Stimulated activated CD4-positive, alpha-beta T cell treated with anti-CD3 and anti-CD28 coated beads, Interleukin-12 subunit alpha, Interleukin-12 subunit beta, amount 100 ng/mL, for 4 hours (primary cell): ENCODE measurements around the gene NR2F1-AS1.

Experiments
- DNase-seq: peaks from one replicate; pipeline ENCODE4 v3.0.0-alpha.2; 2020

Gene NR2F1-AS1

DNA sequence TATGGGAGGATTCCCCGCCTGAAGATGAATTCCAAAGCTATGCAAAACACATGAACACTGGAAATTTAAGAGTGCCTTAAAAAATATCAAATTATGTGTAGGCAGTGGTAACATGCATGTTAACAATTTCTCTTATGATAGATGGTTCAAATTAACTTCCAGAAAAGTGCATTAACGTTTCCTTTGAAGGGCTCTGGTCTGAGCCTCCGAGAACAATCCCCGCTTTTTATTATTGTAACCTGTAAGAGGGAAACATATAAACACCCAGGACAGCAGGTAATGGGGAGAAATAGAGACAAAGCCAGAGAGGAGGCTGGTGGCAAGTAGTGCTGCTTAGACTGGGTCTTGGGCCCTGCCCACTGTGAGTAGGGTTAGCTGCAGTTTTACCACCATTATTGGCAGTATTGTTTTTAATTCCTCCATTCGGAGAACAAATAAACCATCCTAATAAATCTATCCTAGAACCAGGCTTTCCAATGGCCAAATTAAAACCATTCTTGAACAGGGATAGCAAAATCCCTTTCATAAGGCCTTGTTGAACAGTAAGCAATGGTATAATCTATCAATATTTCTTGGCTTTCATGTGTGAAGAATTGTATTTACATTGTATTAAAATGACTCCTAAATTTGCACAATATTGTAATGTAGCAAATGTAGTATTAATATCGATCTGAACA lies 8.3 kb upstream of the NR2F1-AS1 start:
- DNase-seq, result no peak

DNA sequence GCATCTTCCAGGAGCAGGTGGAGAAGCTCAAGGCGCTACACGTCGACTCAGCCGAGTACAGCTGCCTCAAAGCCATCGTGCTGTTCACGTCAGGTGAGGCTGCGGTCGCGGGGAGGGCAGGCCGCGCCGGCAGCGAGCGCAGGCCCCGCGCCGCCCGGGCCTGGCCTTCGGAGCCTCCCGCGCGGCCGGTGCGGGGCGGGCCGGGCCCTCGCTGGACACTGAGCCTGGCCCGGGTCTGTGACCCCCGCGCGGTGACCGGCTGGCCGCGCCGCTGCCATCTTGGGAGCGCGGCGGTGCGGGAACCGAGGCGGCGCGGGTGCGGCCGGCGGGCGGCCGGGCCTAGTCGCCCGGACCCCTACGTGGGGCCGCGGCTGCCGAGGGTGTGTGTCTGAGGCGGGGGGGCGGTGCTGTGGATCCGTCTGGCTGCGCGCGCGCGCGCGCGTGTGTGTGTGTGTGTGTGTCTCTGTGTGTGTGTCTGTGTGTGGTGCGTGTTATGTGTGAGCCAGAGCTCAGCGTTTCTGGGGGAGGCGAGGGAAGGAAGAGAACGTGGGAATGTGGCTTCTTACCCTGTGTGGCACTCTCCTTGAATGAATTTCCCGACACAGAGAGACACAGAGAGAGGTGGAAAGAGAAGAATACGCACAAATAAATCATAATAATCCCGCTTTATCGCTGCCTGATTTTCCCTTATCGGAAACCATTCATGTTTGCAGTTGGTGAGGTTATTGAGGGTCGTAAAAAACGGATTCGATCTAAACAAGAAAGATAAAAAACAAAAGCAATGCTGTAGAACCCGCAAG lies 7.5 kb upstream of the NR2F1-AS1 start:
- DNase-seq, result no peak

DNA sequence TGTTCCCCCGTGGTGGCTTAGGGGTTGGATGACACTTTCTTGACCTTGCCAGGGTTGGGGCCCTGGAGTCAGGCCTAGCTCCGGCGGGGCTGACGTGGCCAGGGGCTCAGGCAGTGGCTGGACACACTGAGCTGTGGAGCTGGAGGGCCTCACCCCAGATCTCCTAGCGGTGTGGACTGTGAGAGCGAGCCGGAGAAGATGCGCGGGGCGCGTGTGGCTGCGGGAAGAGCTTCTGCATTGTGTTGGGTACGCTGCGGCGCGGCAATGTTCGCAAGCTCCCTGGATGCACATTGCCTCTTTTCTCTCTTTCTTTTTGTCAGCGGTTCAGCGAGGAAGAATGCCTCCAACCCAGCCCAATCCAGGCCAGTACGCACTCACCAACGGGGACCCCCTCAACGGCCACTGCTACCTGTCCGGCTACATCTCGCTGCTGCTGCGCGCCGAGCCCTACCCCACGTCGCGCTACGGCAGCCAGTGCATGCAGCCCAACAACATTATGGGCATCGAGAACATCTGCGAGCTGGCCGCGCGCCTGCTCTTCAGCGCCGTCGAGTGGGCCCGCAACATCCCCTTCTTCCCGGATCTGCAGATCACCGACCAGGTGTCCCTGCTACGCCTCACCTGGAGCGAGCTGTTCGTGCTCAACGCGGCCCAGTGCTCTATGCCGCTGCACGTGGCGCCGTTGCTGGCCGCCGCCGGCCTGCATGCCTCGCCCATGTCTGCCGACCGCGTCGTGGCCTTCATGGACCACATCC lies 6.8 kb upstream of the NR2F1-AS1 start:
- no peak for DNase-seq

DNA sequence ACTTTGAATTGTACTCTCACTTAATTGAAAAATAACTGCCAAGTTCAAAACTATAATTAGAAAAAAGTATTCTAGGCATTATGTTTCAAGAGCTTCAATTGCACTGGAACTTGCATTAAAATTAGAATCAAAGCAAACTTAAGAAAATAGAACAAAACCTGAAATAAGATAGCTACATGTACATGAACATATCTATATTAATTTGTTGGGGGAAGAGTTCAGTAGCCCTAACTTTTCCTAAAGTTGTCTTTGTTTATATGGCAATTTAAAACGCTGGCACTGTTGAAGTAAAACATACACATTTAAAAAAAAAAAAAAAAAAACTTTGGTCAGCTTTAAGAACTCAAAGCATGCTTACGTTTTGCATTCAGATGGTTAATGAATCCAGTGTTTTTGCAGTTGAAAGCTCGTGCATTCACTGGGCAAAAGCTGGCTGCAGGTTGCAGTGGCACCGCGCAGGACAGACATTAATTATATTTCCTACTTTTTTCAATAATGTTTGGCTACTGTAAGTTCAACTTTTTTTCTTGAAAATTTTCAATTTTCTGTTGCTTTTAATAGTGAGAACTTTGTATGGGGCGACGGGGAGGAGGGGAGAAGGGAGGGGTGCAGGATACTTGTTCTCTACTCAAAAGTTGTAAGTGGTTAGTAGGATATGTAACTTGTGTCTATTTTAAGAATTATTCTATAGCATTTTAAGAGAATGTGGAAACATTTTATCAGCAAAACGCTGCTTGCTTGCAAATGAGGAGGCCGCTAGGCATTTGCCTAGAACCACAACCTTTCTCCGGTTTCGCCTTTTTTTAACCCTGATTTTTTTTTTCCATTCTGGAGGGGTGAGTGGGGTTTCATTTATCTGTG lies 5.9 kb upstream of the NR2F1-AS1 start:
- DNase-seq, result no peak

DNA sequence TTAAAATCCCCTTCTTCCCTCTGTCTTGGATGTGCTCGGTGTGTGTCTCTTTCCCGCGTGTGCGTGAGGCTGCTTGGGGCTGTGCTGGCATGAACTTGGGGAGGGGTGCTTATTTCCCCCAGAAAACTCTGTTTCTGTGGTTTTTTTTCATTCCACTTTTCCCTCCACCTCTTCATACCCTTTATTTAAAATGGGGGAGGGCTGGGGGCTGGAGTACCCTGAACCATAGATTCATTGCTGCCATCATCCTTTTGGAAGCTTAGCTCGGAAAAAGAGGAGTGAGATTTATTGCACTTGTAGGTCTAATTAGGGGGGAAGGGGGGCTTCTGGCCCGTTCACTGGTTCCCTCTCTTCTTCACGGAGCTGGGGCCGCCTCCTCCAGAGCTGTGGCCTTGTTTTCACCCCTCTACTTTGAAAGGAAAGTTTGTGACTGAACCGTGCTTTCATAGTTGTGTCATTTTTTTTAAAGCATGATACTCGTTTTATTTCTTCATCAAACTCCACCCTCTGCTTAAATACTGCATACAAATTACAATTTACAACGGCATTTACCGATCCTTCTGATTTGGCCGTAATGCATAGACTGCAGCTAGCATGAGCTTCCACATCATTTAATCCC lies 4.9 kb upstream of the NR2F1-AS1 start:
- DNase-seq, result no peak

DNA sequence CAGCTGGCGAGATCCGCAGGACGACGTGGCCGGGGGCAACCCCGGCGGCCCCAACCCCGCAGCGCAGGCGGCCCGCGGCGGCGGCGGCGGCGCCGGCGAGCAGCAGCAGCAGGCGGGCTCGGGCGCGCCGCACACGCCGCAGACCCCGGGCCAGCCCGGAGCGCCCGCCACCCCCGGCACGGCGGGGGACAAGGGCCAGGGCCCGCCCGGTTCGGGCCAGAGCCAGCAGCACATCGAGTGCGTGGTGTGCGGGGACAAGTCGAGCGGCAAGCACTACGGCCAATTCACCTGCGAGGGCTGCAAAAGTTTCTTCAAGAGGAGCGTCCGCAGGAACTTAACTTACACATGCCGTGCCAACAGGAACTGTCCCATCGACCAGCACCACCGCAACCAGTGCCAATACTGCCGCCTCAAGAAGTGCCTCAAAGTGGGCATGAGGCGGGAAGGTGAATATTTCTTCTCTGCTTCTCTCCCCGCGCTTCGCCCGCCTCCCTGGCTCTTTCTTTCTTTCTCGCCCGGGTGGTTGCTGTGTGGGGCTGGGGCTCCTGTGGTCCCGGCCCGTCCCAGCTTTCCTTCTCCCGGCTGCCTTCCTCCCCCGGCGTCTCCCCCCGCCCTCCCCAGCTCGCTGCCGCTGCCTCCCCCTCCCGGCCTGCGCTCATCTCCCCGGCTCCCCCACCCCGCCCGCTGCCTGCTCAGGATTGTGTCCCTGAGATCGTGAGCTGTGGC lies 4.2 kb upstream of the NR2F1-AS1 start:
- no peak for DNase-seq

DNA sequence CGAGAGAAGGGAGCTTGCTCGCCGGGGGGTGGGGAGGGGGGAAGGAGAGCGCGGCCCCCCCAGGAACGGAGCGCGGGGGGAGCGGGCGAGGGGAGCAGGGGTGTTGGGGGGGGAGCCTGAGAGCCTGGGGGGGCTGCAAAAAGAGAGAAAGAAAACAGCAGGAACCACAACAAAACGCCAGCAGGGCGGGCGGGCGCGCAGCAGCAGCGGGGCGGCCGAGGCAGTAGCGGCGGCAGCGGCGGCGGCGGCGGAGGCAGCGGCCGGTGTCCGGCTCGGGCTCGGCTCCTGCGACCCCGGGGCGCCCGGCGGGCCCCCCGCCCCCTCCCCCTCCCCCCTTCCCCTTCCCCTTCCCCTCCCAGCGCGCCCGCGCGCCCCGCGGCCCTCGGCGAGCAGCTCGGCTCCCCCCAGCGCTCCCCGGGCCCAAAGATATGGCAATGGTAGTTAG lies 3.6 kb upstream of the NR2F1-AS1 start:
- no peak for DNase-seq

DNA sequence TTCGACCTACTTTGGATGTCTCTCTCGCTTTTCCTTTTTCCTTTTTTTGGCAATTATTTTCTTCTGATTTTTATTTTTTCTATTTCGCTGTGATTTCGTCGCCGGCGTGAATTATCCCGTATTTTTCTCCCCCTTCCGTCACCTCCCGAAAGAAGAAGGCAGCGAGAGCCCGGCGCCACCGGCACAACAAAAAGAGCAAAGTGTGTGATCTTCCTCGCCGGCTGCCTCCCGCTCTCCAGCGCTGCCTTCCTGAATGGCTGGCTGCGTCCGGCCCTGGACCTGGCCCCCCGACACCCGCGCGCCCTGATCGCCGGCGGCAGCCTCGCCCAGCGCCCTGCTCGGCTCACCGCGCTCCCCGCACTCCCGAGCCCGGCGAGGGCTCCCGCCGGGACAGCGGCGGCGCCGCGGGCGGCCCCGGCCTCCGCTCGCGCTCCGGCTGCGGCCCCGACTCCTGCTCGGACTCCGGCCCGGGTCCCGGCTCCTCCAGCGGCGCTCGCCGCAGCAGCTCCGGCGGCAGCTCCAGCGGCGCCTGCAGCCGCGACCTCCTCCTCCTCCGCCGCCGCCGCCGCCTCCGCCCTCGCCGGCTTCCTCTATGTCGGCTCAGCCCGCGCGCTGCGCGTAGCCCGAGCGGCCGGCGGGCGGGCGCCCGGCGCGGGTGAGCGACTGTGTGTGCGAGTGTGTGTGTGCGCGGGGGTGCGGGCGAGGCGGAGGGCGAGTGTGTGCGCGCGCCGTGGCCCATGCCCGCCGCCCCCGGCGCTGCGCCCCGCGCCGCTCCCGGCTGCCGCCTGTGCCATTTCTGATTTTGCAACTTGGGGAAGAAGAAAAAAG lies 3.0 kb upstream of the NR2F1-AS1 start:
- DNase-seq, result no peak

DNA sequence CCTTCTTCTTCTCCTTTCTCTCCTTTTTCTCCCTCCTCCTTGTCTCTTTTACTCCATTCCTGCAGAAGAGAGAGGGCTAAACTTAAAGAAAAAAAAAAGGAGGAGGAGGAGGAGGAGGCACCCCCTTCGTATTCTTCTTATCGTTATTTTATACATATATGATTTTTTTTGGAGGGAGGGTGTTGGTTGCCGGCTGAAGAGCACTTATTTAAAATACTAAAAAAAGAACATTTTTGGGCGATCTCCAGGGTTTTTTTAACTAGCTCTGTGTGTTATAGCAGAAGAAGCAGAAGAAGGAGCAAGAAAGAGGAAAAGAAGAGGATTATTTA lies 2.4 kb upstream of the NR2F1-AS1 start:
- no peak for DNase-seq

DNA sequence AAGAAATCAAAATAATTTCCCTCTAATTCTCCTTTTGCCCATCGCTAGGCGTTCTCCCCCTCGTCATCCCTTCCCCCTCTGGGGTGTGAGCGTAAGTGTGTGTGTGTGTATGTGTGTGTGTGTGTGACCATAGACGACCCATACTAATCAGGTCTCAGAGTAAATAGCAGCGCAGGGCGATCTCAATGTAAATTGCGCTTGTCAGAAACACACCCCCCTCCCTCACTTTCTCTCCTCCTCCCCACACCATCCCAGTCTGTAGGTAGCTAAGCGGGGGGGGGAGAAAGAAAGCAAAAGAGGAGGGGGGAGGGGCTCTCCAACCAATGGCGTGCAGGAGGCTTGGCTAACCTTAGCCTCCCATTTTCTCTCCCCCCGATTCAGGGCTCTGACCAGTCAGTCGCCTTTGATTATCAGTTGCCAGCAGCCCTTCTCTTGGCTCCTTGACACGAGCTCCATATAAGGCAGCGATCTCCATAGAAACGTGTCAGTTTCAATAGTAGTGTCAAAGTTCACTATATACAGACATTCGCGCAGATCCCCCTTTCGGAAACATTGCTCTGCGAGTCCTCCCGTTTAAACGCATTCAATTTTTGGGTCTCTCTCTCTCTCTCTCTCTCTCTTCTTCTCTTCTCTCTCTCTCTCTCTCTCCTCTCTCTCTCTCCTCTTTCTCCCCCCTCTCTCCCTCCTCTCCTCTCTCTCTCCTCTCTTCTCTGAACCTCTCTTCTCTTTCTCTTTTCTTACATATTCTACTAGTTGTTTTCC lies 1.8 kb upstream of the NR2F1-AS1 start, which contains the start of gene NR2F1:
TSS of gene NR2F1 (plus strand) at position 546 of the 762 bp plus-strand sequence. CDS start 1,802 bp downstream, outside the sequence.
- DNase-seq, result no peak

DNA sequence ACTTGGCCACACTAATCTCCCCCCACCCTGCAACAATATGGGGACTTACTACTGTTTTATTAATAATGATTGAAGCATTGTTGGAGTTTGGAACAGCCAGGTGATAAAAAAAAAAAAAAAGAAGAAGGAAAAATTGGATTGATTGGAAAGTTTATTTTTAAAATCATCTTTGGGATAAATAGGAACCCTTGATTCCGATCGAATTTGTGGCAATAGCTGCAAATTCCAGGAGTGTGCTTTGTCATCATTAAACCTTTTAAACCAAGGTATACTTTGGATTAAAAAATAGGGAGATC lies 1.1 kb upstream of the NR2F1-AS1 start:
- no peak for DNase-seq

DNA sequence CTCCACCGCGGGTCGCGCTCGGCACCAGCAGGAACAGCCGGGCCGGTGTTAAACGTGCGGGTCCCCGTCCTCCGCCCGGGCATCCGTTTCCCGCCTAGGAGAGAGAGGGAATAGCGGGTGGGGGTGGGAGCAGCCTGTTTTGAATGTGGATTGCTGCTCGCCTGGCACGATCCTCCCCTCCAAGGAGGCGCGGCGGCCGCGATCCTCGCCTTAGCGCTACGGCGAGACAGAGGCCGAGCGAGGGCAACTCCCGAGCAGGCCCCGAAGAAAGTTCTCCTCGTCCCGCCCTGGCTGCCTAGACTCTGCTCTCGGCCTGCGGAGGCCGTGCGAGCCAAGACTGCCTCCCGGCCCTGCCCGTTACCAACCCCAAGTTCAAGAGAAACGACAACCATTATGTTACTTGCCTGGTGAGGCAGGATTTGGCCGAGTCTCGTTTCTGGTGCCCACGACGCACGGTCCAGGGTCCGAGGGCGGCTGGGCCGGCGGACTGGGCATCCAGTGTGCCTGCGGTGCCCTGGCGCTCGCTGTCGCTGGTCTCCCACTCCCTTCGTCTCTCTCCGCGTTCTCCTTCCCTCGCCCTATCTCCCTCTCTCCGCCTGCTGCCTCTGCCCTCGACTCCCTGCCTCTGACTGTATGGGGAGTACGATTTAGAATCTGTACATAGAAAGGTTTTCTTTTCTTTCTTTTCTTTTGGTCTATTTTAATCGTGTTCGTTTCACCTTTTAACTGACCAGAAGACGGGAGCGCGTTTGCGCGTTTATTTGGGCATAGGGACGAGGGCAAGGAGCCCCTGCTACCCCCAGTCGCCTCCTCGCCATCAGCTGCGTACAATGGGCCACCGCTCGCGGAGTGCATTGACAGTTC lies 724 bp downstream of the NR2F1-AS1 start:
- no peak for DNase-seq

DNA sequence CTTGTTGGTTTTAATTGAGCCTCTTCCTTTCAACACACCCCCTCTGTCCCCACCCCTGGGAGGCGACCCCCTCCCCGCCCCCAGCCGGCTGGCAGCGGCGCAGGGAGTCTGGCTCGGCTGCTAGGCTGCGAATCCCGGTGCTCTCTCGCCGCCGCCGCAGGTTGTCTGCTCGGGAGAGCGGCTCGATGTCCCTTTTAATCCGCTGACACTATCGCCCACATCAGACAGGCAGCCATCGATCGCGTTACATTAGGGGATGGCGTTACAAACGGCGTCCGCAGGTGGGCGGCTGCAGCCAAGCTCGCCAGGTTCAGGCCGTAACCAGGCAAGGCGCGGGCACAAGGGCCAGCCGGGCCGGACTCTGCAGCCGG lies 1.3 kb downstream of the NR2F1-AS1 start:
- DNase-seq, result no peak

DNA sequence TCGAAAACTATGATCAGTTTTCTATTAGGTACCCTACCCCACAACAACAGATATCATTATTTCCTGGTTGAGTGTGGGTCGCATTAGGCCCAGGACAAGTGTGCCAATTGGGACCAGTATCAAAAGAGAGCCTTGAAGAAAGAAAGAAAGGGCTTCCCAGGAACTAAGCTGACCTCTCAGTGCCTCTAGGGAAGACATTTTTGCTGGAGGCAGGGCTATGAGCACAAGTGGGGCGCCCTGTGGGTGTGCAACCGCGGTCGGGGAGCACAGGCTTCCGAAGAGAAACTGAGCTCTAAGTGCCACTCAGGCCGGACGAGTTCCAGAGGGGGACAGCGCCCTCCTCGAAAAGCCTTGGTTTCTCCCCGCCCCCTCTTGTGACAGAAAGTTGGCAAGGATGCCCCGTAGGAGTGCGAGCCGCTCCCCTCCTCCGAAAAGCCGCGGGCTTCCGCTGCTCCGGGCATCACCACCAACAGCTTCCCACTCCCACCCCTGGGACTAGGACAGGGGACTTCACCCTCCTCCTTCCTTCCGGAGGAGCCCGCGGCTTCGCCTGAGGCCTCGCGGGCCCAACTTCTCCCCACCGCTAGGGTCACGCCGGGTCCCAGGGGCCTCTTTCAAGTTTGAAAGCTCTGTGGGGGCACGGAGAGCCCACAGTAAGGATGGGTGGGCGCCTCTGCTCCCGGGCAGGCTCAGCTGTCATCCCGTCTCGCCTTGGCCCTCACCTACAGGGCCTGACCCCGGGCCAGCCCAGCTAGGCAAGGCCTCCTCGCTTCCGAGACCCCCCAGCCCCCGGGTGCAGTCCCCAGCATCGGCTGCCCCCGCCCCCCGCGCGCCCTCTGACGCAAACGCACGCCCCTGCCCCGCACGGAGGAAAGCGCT lies 2.0 kb downstream of the NR2F1-AS1 start:
- DNase-seq, result no peak

DNA sequence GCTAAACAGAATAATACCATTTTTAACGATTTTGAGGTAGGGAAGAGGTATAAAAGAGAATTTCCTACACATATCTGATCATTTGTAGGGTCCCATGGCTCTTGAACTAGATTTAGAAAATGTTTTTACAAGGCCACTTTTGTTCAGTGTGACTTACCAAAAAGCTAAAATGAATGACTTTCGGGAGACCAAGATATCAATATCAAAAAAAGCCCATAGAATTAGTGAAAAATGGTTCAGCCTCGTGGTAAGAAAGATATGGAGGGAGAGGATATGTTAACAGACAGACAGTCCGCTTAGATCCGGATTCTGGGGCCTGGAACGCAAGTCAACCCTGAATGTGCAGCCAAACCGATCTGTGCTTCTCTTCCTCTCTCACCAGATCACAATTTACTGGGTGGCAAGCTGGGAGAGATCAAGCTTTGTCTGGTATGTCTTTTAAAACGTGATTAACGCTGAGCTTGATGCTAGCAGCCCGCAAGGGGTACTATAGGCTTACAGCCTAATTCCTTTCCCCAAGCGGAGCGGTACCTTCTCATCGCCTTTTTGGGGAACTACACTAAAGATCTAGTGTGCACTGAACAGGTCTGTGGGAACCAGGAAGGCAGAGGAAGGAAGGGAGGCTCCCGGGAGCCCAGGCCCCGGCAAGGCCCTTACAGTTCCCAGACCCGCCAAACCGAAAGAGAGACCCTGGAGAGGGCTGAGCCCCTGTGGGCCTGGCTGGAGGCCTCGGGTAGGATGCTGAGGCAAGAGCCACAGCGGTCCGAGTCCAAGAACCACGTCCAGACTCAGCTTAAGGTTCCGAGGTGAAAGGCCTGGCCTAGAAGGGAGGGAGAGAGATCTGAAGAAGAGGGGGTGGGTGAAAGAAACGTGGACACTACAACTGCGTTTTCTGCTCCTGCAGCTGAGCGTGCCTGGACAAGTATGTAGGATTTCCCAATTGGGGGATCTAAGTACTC lies 2.9 kb downstream of the NR2F1-AS1 start:
- no peak for DNase-seq

DNA sequence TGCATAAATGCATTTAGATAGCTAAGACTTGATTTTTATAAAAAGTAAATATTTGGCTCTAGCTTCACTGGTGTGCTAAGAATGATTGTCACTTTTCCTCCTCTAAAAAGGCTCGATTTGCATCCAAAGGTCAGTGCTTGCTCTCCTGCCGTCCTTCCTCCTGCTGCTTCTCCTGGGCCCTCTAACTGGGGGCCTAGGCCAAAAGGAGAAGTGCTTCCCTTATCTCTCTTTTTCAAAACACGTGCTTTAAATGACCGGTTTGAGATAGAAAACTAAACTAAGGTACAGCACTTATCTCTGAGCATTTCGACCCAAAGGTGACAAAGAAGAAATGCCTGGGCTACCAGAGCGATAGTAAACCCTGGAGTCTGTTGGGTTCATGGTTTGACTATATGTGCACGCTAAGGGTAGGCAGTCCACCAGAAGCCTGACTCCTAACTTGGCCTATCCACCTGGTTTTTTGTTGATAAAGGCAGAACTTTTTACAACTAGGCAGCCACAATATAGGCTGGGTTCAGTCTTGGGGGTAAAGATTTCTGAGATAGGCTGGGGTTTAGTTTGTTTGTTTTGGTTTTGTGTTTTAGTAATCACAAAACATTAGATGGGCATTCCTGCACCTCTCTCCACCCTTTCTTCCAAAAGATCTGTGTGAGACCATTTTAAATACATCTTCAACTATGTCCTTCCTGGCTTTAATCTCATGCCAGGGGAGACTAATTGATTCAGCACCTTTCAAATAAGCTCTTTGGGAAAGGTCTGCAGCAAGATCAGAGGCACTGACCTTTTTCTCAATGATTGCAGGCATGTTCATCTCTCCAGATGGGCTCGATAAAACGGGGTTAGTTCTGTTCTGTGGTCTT lies 3.8 kb downstream of the NR2F1-AS1 start:
- DNase-seq, result no peak
